ENCODE data around the gene GNPDA1. TPM values are rescaled to one million over a fixed set of nuclear protein-coding genes. Genes with fewer than 3 reads are reported as not detected.

GNPDA1 gene
- total and polyA plus RNA-seq, 2 of the 8 experiments (the other 6 are each of a cell fraction or from before 2014, with no cell fraction given): 33.0 to 94.3 TPM

DNA sequence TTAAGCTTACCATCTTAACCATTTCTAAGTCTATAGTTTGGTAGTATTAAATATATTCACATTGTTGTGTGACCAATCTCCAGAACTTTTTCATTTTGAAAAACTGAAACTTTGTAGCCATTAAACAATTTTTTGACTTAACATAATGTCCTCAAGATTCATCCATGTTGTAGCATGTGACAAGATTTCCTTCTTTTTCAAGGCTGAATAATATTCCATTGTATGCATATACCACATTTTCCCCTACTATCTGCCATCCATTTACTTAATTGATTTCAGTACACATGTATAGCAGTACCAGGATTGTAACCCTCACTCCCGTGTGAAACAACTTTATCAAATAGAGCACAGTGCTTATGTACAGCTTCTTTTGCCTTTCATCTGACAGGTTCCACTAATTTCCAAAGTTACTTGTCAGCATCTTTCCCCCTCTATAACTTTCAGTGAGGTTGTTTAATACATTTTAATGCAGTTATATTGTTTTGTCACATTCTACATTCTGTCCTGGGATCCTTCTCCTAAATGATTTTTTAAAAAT lies 7.4 kb upstream of the GNPDA1 start (continued):
- TF ChIP-seq, protein P1, sequence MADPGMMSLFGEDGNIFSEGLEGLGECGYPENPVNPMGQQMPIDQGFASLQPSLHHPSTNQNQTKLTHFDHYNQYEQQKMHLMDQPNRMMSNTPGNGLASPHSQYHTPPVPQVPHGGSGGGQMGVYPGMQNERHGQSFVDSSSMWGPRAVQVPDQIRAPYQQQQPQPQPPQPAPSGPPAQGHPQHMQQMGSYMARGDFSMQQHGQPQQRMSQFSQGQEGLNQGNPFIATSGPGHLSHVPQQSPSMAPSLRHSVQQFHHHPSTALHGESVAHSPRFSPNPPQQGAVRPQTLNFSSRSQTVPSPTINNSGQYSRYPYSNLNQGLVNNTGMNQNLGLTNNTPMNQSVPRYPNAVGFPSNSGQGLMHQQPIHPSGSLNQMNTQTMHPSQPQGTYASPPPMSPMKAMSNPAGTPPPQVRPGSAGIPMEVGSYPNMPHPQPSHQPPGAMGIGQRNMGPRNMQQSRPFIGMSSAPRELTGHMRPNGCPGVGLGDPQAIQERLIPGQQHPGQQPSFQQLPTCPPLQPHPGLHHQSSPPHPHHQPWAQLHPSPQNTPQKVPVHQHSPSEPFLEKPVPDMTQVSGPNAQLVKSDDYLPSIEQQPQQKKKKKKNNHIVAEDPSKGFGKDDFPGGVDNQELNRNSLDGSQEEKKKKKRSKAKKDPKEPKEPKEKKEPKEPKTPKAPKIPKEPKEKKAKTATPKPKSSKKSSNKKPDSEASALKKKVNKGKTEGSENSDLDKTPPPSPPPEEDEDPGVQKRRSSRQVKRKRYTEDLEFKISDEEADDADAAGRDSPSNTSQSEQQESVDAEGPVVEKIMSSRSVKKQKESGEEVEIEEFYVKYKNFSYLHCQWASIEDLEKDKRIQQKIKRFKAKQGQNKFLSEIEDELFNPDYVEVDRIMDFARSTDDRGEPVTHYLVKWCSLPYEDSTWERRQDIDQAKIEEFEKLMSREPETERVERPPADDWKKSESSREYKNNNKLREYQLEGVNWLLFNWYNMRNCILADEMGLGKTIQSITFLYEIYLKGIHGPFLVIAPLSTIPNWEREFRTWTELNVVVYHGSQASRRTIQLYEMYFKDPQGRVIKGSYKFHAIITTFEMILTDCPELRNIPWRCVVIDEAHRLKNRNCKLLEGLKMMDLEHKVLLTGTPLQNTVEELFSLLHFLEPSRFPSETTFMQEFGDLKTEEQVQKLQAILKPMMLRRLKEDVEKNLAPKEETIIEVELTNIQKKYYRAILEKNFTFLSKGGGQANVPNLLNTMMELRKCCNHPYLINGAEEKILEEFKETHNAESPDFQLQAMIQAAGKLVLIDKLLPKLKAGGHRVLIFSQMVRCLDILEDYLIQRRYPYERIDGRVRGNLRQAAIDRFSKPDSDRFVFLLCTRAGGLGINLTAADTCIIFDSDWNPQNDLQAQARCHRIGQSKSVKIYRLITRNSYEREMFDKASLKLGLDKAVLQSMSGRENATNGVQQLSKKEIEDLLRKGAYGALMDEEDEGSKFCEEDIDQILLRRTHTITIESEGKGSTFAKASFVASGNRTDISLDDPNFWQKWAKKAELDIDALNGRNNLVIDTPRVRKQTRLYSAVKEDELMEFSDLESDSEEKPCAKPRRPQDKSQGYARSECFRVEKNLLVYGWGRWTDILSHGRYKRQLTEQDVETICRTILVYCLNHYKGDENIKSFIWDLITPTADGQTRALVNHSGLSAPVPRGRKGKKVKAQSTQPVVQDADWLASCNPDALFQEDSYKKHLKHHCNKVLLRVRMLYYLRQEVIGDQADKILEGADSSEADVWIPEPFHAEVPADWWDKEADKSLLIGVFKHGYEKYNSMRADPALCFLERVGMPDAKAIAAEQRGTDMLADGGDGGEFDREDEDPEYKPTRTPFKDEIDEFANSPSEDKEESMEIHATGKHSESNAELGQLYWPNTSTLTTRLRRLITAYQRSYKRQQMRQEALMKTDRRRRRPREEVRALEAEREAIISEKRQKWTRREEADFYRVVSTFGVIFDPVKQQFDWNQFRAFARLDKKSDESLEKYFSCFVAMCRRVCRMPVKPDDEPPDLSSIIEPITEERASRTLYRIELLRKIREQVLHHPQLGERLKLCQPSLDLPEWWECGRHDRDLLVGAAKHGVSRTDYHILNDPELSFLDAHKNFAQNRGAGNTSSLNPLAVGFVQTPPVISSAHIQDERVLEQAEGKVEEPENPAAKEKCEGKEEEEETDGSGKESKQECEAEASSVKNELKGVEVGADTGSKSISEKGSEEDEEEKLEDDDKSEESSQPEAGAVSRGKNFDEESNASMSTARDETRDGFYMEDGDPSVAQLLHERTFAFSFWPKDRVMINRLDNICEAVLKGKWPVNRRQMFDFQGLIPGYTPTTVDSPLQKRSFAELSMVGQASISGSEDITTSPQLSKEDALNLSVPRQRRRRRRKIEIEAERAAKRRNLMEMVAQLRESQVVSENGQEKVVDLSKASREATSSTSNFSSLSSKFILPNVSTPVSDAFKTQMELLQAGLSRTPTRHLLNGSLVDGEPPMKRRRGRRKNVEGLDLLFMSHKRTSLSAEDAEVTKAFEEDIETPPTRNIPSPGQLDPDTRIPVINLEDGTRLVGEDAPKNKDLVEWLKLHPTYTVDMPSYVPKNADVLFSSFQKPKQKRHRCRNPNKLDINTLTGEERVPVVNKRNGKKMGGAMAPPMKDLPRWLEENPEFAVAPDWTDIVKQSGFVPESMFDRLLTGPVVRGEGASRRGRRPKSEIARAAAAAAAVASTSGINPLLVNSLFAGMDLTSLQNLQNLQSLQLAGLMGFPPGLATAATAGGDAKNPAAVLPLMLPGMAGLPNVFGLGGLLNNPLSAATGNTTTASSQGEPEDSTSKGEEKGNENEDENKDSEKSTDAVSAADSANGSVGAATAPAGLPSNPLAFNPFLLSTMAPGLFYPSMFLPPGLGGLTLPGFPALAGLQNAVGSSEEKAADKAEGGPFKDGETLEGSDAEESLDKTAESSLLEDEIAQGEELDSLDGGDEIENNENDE (IDR thresholded peaks at IDR 0.05; ENCODE audit: insufficient replicate concordance, low read length): no peak
- TF ChIP-seq CEBPB (IDR thresholded peaks at IDR 0.05; ENCODE audit: low read depth, low read length): no peak

All from H1 (cell line).